Mammary epithelial cell (primary cell): ENCODE results near the gene ANXA6.

Experiments used
- CTCF ChIP-seq, 2 donors: IDR thresholded peaks in 1 of 2; conservative IDR thresholded peaks in 1 of 2; 2 replicates each; pipeline ENCODE4 v1.5.1; 2011 to 2012; ENCODE audit warnings: inconsistent platforms in 2 of 2, low read length in 2 of 2, mild to moderate bottlenecking in 2 of 2, control low read depth in 1 of 2, low read depth in 1 of 2; ENCODE audit not compliant: insufficient read depth in 1 of 2; ENCODE audit errors: extremely low read depth in 1 of 2
- EZH2 ChIP-seq: IDR thresholded peaks from 2 replicates; pipeline ENCODE4 v1.6.1; 2012; ENCODE audit warnings: low read length, inconsistent platforms, borderline replicate concordance

GRCh38 chr5:151053796-151054462 is 103.7 kb downstream of the ANXA6 start:
- TF ChIP-seq CTCF (conservative IDR thresholded peaks at IDR 0.05 in 1 of 2, IDR thresholded peaks at IDR 0.05 in 1 of 2; ENCODE audit: extremely low read depth in 1 of 2, insufficient read depth in 1 of 2, low read depth in 1 of 2, low read length in 2 of 2) (no peak), EZH2 (no peak)
